Iris pigment epithelial cell (primary cell): ENCODE data around the gene NCMAP.

ENCODE experiments used
- DNase-seq: peaks from one replicate; pipeline ENCODE4 v3.0.0-alpha.2; 2011; ENCODE audit warnings: low read depth

The NCMAP gene

DNA sequence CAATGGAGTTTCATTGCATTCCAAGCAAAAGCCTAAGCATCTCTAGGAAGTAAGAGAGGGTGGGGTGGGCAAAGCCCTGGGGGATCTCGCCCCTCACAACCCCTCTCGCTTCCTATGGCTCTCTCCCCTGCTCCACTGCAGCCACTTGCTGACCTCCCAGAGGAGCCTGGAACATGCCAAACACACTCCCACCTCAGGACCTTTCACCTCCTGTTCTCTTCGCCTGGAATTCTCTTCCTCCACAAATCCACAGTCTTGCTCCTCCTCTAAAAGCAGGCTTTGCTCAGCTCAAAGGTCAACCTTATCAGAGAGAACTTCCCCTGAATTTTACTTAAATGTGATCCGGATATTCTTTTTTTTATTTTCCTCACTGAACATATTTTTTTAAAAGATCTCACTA, 66.3 kb downstream of the NCMAP start:
- DNase-seq, result no peak

DNA sequence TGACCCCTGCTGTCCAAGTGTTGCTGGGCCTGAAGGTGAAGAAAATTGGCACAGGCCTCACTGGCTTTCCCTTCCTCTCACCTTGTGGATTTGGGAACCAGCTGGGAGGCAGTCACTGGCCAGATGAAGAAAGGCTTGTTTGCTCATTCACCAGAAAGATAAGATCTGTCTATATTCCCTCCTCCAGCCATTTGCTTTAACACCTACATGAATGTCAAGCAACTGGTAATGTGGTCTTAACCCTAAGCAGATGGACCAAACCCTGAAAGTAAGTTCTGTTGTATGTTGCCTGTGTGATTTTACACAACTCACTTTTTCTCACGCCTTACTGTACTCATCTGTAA, 76.9 kb downstream of the NCMAP start:
- no peak for DNase-seq

DNA sequence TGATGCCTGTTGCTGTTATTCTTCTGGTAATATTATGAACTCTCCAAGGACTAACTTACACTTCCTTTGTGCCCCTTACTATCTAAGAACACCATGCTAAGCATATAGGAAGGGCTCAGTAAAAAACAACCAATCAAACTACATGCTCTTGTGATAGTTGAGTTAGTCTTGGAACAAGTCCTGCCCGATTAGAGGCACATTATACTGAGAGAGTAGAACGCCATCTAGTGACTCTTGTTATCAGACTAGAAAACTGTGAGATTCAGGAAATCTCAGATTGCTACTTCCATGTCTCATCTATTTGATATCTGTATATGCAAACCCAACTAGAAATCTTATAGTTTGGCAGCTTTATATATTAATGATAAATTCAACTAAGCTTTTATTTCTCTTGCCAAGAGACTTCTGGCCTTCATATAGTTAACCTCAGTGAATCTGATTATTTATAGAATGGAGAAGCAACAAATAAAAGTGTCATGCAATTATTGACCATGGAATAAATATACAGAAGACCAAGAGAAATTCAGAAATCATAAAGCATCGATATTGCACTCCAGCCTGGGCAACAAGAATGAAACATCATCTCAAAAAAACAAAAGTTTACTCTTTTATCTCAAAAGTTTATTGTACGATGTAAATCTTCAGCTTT, 79.4 kb downstream of the NCMAP start:
- peak; percentile 82 for DNase-seq

DNA sequence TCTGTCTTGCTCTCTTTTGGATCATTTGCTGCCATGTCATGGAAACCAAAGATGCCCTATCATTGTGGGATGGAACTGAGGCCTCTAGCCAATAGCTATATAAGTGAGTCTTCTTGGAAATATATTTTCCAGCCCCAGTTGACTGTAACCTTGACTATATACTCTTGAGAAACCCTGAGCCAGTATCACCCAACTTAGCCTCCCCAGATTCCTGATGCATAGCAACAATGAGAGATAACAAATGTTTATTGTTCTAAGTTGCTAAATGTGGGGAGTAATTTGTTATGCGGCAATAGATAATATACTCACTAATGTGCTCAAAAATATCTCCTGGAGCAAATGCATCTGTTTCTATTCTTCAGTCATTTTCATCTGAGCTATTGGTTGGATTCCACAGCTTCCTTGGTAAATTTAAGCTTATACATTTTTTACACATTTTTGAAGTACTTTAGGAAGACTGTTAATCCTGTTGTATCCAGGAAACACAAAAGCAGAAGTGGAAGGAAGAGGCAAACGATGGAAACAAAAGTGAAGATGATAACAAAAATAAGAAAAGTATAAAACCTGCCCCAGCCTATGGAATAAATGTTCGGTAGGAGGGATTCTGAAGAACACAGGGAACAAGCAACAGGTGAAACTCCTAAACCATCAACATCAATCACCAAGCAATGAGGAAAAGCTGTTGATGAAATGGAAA, 80.9 kb downstream of the NCMAP start:
- DNase-seq, result peak; percentile 10

DNA sequence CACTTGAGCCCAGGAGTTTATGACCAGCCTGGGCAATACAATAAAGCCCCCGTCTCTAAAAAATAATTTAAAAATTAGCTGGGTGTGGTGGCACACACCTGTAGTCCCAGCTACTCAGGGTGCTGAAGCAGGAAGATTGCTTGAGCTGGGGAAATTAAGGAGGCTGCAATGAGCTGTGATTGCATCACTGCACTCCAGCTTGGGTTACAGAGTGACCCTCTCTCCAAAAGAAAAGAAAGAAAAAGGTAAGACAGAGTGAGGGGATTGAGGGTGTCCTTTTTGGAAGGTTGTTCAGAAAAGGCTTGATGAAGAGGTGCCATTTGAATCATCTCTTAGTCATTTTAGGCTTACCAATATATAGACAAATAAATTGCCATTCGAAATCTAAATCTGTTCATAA, 83.2 kb downstream of the NCMAP start:
- no peak for DNase-seq

DNA sequence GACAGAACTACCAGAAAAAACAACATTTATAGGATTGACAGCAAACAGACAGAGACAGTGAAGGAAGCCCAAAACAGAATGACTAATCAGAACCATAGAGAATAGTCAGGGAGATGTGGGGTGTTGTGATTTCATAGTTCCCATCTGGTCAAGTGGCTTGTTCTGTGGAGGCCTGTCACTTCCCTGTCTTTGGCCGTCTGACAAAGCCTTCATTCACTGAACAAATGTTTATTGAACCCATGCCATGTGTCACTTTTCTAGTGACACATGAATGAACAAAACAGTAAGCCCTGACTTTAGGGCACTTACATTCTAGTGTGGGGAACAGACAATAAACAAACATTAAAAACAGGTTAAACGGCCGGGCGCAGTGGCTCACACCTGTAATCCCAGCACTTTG, 84.0 kb downstream of the NCMAP start:
- DNase-seq, result no peak

DNA sequence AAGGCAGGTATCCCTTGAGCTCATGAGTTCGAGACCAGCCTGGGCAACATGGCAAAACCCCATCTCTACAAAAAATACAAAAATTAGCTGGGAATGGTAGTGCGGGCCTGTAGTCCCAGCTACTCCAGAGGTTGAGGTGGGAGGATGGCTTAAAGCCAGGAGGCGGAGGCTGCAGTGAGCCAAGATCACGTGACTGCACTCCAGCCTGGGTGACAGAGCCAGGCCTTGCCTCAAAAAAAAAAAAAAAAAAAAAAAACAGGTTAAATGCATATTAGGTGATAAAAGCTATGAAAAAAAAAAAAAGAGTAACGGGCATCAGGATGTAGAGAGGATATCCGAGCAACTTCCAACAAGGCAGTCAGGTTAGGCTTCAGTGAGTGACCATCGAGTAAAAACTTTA, 84.4 kb downstream of the NCMAP start:
- DNase-seq, result no peak

DNA sequence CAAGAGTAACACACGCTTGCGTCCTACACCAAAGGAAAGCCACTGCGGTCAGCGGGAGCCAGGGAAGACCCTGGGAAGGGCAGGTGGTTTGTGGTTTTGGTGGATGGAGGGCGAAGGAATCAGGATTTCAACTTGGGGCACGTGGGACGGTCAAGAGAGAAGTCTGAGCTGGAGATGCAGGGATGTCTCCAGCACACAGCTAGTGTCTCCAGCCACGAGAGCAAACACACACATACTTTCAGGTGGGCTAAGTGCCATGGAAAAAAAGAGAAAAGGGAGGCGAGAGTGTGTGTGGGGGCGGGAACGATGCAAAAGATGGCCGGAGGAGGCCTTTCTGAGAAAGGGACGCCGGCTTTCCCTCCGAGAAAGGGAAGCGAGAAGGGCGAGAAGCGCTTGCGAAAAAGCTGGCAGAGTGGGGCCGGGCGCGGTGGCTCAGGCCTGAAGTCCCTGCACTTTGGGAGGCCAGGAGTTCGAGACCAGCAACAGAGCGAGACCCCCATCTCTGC, 85.8 kb downstream of the NCMAP start:
- DNase-seq, result peak; percentile 24

DNA sequence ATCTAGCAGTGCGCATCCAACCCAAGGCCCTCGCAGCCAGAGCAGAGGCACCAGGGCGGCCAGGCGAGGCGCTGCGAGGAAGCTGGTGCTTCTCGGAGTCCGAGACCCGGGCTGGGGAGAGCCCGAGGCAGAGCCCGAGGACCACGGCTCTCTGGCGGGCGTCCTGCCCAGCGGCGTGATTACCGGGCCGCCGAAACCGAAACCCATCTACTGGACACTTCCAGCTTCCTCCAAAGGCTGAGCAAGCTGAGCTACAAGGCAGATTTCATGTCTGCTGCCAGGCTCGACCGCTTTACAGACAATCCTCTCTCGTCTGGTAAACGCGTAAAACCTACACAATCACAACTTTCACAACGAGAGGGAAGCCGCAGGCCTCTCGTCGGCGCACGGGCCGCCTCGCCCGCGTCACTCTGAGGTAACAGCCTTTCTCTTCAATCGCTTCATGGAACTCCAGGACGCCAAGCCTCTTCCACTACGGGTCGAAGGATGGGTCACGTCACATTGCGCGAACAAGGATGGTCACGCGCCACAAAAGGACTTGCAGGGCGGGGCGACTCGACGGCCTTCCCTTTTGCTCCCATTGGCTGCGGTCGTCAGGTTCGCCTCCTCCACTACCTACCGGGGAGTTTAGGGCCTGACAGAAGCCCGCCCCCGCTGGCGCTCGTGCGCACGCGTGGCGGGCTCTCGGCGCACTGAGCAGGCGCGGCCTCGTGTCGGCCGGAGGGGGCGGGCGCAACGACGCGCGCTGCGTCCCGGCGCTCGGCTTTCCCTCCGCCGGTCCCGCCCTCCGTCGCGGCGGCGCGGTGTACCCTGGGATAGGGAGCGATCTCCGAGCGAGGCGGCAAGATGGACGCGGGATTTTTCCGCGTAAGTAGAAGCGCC, 86.8 kb downstream of the NCMAP start, which contains the start of gene SRRM1:
SRRM1 (plus strand) TSS at position 822 of the 882 bp plus-strand sequence; CDS start at position 847, 25 bp downstream.
- DNase-seq, result peak; percentile 100

DNA sequence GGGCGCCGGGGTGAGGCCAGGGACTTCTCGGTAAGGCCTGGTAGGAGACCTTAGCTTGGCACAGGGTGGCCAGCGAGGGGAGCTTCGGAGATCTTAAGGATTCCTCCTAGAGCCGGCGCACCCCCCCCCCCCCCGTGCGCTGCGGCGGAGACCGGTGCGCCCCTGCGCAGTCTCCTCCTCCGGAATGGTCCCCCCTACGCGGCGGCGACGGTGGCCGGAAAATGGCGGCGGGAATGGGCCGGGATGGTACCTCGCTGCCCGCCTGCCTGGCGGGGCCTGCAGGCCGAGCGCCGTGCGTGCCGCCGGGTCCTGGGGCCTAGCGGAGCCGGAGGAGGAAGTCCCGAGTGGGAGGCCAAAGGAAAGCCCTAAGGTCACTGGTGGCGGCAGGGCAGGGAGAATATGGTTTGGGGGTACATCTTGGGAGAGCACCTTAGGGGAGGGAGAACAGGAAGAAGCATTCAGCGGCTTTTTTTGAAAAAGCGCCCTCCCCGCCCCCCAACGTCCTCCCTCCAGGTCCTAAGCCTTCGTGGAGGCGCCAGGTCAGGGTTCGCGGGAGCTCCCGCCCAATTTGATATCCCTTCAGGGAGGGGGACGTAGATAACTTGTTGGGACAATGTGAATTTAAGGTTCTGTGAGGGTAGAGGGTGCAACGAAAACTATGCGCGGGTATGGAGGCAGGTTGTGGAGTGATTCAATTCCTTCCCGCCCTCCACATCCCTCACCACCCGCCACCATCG, 87.6 kb downstream of the NCMAP start:
- DNase-seq, result peak; percentile 6

DNA sequence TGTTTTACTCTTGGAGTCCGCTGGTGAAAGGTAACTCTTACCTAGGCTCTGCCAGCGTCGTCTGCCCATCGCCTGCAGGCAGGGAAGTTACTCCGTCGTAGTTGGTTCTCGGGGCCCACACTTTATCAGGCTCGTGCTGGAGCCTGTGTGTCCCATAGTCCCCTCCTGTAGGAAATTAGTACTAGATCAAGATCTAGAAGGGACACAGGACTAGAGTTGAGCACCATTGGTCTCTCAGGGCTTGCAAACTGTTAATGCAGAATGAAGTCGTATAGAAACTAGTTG, 88.2 kb downstream of the NCMAP start:
- no peak for DNase-seq

DNA sequence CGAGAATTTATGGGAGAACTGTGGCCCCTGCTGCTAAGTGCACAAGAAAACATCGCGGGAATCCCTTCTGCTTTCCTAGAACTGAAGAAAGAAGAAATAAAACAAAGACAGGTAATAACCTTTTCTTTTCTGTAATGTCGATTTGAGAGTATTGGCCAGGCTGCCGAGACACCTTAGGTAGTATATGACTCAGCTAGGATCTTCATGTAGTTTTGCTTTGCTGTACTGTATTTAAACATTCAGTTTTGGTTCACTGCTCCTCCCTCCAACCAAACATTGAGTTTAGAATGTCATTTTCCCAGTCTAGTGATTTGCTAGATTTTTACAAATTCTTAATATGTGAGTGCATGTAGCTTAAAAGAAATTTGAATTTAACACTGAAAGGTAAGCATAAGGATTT, 93.0 kb downstream of the NCMAP start:
- no peak for DNase-seq

DNA sequence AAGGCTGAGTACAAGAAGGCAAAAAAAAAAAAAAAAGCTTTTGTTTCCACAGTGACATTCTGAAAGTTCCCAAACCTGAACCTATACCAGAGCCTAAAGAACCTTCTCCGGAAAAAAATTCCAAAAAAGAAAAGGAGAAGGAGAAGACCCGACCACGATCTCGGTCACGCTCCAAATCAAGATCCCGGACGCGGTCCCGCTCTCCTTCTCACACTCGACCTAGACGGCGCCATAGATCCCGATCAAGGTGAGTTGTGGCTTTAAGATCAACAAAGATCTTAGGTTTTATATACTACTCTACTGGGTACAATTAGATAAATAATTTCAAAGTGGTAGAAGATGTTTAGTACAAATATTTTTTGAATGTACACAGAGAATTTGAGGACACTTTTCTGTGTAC, 96.5 kb downstream of the NCMAP start:
- no peak for DNase-seq

DNA sequence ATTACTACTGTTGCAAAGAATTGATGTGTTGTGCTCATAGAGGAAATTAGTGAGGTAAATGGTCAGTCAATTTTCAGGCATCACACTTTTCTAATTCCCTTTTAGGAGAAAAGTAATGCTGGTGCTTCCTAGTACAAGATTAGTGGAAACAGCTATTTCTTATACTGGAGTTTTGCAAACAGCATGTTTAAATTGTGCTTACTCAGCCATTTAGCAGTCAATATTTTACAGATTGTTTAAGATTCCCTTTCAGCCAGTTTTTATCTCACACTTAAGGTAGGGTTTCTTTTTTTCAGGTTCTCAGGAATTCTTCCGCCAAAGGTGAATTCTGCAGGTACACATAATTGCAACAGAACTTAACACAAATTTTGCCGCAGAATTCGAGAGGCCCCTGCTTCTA, 98.1 kb downstream of the NCMAP start:
- no peak for DNase-seq

DNA sequence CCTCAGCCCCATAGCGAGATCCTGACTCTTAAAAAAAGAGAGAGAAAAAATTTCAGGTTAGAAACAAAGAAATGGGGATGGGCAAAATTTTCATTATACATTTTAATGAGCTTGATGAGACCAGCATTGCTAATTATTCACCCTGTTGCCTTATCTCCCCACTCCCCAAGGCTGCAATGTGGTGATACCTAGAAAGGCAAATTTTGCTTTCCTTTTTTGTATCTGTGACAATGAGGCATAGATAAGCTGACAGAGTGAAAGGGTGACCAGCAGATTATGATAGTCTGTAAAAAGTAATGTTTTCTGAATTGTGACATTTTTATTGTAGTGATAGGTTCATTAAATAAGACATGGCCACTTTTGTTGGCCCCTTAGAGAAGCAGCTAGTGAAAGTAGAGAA, 100.2 kb downstream of the NCMAP start:
- DNase-seq, result no peak

DNA sequence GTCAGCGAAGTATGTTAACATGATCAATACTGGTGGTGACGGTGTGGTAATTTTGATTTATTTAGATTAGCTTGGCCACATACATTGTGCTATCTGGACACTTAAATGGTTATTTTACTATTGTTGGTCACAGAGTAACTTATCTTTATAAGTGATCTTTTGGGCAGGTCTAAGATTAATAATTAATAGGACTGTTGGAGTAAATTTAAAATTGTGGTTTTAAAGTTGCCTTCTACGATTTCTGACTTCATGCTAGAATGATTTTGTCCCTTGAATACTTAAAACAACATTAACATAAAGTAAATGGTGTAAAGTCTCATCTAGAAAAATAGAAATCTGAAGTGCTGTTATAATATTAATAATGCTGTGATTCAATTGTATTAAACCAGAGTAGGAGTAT, 101.9 kb downstream of the NCMAP start:
- no peak for DNase-seq
